Smooth muscle cell of the coronary artery (primary cell): ENCODE data around the gene ADAP1. TPM values are rescaled to one million over a fixed set of nuclear protein-coding genes. Genes with fewer than 3 reads are reported as not detected.

ENCODE experiments used
- total RNA-seq: library from RNA; depleted of rRNA; stranded (reverse); fragments of >200 nt; gene quantifications from 2 replicates; pipeline ENCODE4 v1.2.3, GENCODE V29; 2014; ENCODE audit warnings: low replicate concordance

The ADAP1 gene, protein sequence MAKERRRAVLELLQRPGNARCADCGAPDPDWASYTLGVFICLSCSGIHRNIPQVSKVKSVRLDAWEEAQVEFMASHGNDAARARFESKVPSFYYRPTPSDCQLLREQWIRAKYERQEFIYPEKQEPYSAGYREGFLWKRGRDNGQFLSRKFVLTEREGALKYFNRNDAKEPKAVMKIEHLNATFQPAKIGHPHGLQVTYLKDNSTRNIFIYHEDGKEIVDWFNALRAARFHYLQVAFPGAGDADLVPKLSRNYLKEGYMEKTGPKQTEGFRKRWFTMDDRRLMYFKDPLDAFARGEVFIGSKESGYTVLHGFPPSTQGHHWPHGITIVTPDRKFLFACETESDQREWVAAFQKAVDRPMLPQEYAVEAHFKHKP
- 2.3 and 4.0 TPM in 2 replicates for total RNA-seq

GRCh38 chr7:954330-955238 lies at the start of gene ADAP1:
Gene ADAP1, minus strand, starts transcription at chr7:954680. Its CDS starts 203 bp downstream, at chr7:954477.

DNA sequence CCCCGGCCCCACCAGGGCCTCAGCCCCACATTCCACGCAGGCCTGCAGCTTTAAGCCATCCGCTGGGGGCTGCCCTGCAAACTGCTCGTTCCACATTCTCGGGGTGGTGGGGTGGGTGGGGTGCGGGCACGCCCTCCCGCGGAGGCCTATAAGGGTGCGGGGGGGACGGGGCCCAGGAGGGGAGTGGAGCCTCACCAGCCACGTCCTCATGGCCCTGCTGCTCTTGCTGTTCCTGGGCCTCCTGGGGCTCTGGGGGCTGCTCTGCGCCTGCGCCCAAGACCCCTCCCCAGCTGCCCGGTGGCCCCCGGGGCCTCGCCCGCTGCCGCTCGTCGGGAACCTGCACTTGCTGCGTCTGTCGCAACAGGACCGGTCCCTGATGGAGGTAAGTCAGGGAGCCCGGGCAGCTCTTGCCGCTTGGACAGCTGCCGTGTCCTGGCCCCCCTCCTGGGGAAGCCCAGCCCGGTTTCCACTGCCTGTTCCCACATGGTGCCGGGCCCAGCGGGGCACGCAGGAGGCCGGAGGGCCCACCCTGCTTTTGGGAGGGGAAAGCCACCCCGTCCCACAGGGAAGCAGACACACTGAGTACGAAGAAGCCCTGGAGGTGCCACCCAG lies 28.6 kb upstream of the ADAP1 start, which contains the start of gene CYP2W1:
CYP2W1 (plus strand) TSS at position 178 of the 612 bp plus-strand sequence; CDS start at position 209, 31 bp downstream.

GRCh38 chr7:974820-975681 lies 20.6 kb upstream of the ADAP1 start, which contains the start of gene COX19:
Gene COX19, minus strand, starts transcription at chr7:975549. Its CDS starts 40 bp downstream, at chr7:975509.

DNA sequence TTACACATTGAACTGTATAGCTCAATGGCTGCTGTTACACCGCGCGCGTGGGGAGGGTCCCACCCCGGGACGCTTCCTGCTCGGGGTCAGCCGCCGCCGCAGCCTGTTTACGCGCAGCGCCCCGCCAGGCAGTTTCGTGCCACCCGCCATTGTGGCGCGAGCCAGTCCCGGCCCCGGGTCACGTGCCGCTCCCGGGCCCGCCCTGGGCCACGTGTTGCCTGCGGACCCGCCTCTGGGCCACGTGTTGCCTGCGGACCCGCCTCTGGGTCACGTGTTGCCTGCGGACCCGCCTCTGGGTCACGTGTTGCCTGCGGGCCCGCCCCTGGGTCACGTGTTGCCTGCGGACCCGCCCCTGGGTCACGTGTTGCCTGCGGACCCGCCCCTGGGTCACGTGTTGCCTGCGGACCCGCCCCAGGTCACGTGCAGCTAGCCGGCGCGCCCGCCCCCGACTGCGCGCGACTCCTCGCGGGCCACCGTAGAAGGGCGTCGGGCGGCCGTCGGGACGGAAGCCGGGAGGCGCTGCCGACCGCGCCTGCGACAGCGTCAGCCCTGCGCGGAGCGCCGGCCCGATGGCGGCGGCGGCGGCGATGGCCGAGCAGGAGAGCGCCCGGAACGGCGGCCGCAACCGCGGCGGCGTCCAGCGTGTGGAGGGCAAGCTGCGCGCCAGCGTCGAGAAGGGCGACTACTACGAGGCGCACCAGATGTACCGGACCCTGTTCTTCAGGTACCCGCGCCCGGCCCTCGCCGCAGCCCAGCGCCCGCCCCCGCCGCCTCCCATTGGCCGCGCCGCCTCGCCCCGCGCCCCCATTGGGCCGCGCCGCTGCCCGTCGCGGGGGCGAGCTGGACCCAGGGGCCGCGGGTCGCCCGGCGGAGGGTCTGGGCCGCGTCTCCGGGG lies 78.2 kb downstream of the ADAP1 start, which contains the start of gene GET4:
GET4 (plus strand) TSS at position 478 of the 895 bp plus-strand sequence; CDS start at position 570, 92 bp downstream.

Other genes starting within 250 kb of the ADAP1 start
- 9.2 and 9.8 TPM in 2 replicates for gene DNAAF5, start 228.0 kb downstream of the ADAP1 start, total RNA-seq
- 14.9 and 26.8 TPM in 2 replicates for gene PRKAR1B, start 227.4 kb downstream of the ADAP1 start, total RNA-seq
- gene SUN1, start 122.2 kb downstream of the ADAP1 start, total RNA-seq: 131 and 176 TPM in 2 replicates
- 19.4 and 29.1 TPM in 2 replicates for gene GET4, start 78.1 kb downstream of the ADAP1 start, total RNA-seq
- 5.5 and 7.4 TPM in 2 replicates for gene COX19, start 20.9 kb upstream of the ADAP1 start, total RNA-seq
- not detected in 2 replicates for gene CYP2W1, start 28.5 kb upstream of the ADAP1 start, total RNA-seq
- gene GPR146, start 89.9 kb upstream of the ADAP1 start, total RNA-seq: 1.3 and 6.8 TPM in 2 replicates
- 0.83 and 7.1 TPM in 2 replicates for gene GPER1, start 133.4 kb upstream of the ADAP1 start, total RNA-seq
- gene ZFAND2A, start 205.5 kb upstream of the ADAP1 start, total RNA-seq: 10.1 and 28.6 TPM in 2 replicates